ENCODE results near the gene GCGR.

Gene GCGR

GRCh38 chr17:81821603-81822311 is 17.8 kb downstream of the GCGR start:
- ATAC-seq (ENCODE audit: insufficient read depth, low read depth) = peak; percentile 95
- Histone ChIP-seq H3K4me2 (ENCODE audit: insufficient read depth, low read length) (peak overlapping the region; percentile 32), H3K27ac (ENCODE audit: low read length) (peak overlapping the region; percentile 68; the same call in 1 of the 2 replicates), H3K9me3 (ENCODE audit: insufficient read depth, low read length, severe bottlenecking) (no peaks in the 10 kb centered on the region), H3K4me1 (ENCODE audit: insufficient read depth, low read length) (peaks cover 20% of the 10 kb centered on the region), H2AFZ (ENCODE audit: low read depth, low read length) (peak overlapping the region; percentile 6; the same call in 1 of the 2 replicates), H4K20me1 (ENCODE audit: insufficient read depth, low read length) (peaks cover 13% of the 10 kb centered on the region), H3K27me3 (ENCODE audit: insufficient read depth, low read length, poor library complexity) (no peaks in the 10 kb centered on the region), H3K4me3 (ENCODE audit: low read depth in 1 of 2, low read length in 2 of 2) (no peak overlapping the region), H3K36me3 (ENCODE audit: insufficient read depth, low read length) (peaks cover 20% of the 10 kb centered on the region), H3K9ac (ENCODE audit: low read depth, low read length) (peak overlapping the region; percentile 36), H3K79me2 (ENCODE audit: insufficient read depth, low read length) (peaks cover 10% of the 10 kb centered on the region)
- TF ChIP-seq EZH2 (IDR thresholded peaks at IDR 0.05; ENCODE audit: borderline replicate concordance, low read depth, low read length, severe bottlenecking) = no peak
- TF ChIP-seq, protein P1, sequence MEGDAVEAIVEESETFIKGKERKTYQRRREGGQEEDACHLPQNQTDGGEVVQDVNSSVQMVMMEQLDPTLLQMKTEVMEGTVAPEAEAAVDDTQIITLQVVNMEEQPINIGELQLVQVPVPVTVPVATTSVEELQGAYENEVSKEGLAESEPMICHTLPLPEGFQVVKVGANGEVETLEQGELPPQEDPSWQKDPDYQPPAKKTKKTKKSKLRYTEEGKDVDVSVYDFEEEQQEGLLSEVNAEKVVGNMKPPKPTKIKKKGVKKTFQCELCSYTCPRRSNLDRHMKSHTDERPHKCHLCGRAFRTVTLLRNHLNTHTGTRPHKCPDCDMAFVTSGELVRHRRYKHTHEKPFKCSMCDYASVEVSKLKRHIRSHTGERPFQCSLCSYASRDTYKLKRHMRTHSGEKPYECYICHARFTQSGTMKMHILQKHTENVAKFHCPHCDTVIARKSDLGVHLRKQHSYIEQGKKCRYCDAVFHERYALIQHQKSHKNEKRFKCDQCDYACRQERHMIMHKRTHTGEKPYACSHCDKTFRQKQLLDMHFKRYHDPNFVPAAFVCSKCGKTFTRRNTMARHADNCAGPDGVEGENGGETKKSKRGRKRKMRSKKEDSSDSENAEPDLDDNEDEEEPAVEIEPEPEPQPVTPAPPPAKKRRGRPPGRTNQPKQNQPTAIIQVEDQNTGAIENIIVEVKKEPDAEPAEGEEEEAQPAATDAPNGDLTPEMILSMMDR (IDR thresholded peaks at IDR 0.05; ENCODE audit: borderline replicate concordance, extremely low read depth, low read length, poor library complexity, severe bottlenecking) = peak; percentile 74
- DNase-seq = peak; percentile 87

DNA sequence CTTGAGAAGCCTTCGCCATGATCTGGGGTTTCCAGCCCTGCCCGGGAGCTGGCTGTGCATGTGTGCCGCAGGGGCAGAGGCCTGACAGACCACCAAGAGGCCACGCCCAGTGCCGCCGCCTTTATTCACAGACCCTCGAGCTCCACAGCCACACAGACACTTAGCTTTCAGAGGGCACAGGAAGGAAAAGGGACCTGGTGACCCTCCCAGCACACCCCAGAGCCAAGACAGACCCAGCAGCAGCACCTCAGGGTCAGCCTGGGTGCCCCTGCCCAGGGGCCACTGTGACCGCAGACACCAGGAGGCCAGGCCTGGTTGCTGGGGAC is 18.3 kb downstream of the GCGR start:
- no peak for ATAC-seq (ENCODE audit: insufficient read depth, low read depth)
- Histone ChIP-seq H3K9ac (ENCODE audit: low read depth, low read length) (peak overlapping the region; percentile 36), H3K4me2 (ENCODE audit: insufficient read depth, low read length) (peak overlapping the region; percentile 32; the same call in 1 of the 2 replicates)

DNA sequence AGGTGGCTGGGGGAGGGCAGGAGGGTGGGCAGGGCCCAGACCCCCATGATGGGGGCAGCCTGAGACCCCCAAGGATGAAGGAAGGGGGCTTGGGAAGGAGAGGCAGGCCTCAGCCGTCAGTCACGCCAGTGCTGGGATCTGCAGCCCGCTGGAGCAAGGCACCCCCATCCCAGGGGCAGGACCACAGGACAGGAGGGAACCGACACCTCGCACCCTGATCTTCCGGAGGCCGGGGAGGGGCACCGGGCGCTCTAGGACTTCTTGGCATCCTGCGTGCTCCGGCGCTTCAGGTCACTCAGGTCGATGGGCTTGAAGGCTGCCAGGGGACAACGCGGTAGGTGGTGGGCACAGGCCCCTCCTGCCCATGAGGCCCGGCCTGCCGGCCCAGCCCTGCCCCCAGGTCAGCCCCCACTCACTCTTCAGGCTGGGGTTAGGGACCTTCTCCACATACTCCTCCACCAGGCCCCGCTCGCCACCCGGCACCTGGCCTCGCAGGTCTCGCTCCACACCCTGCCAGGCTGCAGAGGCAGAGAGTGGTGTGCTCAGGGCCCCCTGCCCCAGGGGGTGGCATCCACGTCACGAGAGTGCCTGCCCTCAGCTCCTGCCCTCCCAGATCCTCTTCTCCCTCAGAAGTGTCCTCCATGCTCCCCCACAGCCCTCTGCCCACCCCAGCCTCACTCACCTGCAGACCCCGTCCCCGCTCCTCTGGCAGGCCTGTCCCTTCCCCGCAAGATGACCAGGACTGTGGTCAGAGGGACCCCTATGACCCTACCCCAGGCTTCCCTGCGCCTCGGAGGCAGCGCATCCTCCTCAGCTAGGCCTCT is 19.3 kb downstream of the GCGR start:
- peaks cover 14% of the 10 kb centered on the region for H3K79me2 ChIP-seq (ENCODE audit: insufficient read depth, low read length)
- TF ChIP-seq, protein P1 (IDR thresholded peaks at IDR 0.05; ENCODE audit: borderline replicate concordance, extremely low read depth, low read length, poor library complexity, severe bottlenecking) = no peak
- no peak for TF ChIP-seq EZH2 (IDR thresholded peaks at IDR 0.05; ENCODE audit: borderline replicate concordance, low read depth, low read length, severe bottlenecking)
- no peaks in the 10 kb centered on the region for H3K9me3 ChIP-seq (ENCODE audit: insufficient read depth, low read length, severe bottlenecking)
- ATAC-seq (ENCODE audit: insufficient read depth, low read depth) = no peak
- peaks cover 20% of the 10 kb centered on the region for H3K36me3 ChIP-seq (ENCODE audit: insufficient read depth, low read length)
- H2AFZ ChIP-seq (ENCODE audit: low read depth, low read length) = no peak overlapping the region
- no peak overlapping the region for H3K4me2 ChIP-seq (ENCODE audit: insufficient read depth, low read length)
- peaks cover 13% of the 10 kb centered on the region for H4K20me1 ChIP-seq (ENCODE audit: insufficient read depth, low read length)
- no peak for DNase-seq
- H3K27me3 ChIP-seq (ENCODE audit: insufficient read depth, low read length, poor library complexity) = no peaks in the 10 kb centered on the region
- H3K9ac ChIP-seq (ENCODE audit: low read depth, low read length) = no peak overlapping the region
- peaks cover 20% of the 10 kb centered on the region for H3K4me1 ChIP-seq (ENCODE audit: insufficient read depth, low read length)
- no peak overlapping the region for H3K4me3 ChIP-seq (ENCODE audit: low read depth in 1 of 2, low read length in 2 of 2)
- no peak overlapping the region for H3K27ac ChIP-seq (ENCODE audit: low read length)

More for the DNA sequence above, 18.3 kb downstream of the GCGR start:
- no peak for DNase-seq
- Histone ChIP-seq H2AFZ (ENCODE audit: low read depth, low read length) (no peak overlapping the region; the same call in 1 of the 2 replicates), H3K36me3 (ENCODE audit: insufficient read depth, low read length) (peaks cover 20% of the 10 kb centered on the region), H3K4me1 (ENCODE audit: insufficient read depth, low read length) (peaks cover 20% of the 10 kb centered on the region), H3K79me2 (ENCODE audit: insufficient read depth, low read length) (peaks cover 10% of the 10 kb centered on the region), H3K27ac (ENCODE audit: low read length) (peak overlapping the region; percentile 68; the same call in 1 of the 2 replicates), H3K4me3 (ENCODE audit: low read depth in 1 of 2, low read length in 2 of 2) (no peak overlapping the region), H4K20me1 (ENCODE audit: insufficient read depth, low read length) (peaks cover 13% of the 10 kb centered on the region), H3K9me3 (ENCODE audit: insufficient read depth, low read length, severe bottlenecking) (no peaks in the 10 kb centered on the region), H3K27me3 (ENCODE audit: insufficient read depth, low read length, poor library complexity) (no peaks in the 10 kb centered on the region)
- TF ChIP-seq EZH2 (IDR thresholded peaks at IDR 0.05; ENCODE audit: borderline replicate concordance, low read depth, low read length, severe bottlenecking) = no peak
- TF ChIP-seq, protein P1 (IDR thresholded peaks at IDR 0.05; ENCODE audit: borderline replicate concordance, extremely low read depth, low read length, poor library complexity, severe bottlenecking) = no peak
